ENCODE data around the gene LRBA. TPM values are rescaled to one million over a fixed set of nuclear protein-coding genes. Genes with fewer than 3 reads are reported as not detected.

Gene LRBA
- total and polyA plus RNA-seq, 2 of the 4 experiments (the other 2 are of a cell fraction): 10.2 to 51.6 TPM

DNA sequence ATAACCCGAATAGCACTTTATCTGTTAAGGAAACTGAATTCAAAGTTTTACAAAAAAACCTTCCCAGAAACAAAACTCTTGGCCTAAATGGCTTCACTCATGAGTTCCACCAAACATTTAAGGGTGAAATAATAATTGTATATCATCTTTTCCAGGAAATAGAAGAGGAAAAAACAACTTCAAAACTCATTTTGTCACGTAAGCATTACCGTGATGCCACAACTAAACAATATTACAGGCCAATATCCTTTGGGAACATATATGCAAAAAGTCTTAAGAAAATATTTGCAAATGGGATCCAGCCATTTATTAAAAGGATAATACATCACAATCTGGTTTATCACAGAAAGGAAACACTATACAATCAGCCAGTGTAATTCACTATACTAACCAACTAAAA is 563.2 kb downstream of the LRBA start:
- CTCF ChIA-PET: no interaction called here
- no TSS peak for BruUV-seq (replicated peaks)

More for the DNA sequence above, 563.2 kb downstream of the LRBA start:
- Histone ChIP-seq H3K14ac (replicated peaks; ENCODE audit: low read depth, low read length) (no peak overlapping the region), H2BK120ac (ENCODE audit: low read depth, low read length) (no peak overlapping the region), H3K27ac (ENCODE audit: insufficient read depth, low read length) (no peak overlapping the region), H4K20me1 (ENCODE audit: insufficient read depth, low read length) (no peaks in the 10 kb centered on the region), H2BK20ac (ENCODE audit: low read depth, low read length) (no peak overlapping the region), H3K9ac (ENCODE audit: low read depth, low read length) (no peak overlapping the region), H4K91ac (ENCODE audit: insufficient read depth, low read depth, low read length) (no peak overlapping the region), H2AK9ac (replicated peaks; ENCODE audit: low read depth, low read length, poor library complexity) (no peak overlapping the region), H2AFZ (replicated peaks; ENCODE audit: low read length, poor library complexity) (no peak overlapping the region), H3K4ac (ENCODE audit: low read depth, low read length) (no peak overlapping the region), H2BK5ac (ENCODE audit: low read depth, low read length, poor library complexity, severe bottlenecking) (no peak overlapping the region), H3K36me3 (ENCODE audit: control insufficient read depth, insufficient read depth, low read length) (no peaks in the 10 kb centered on the region), H3K79me1 (ENCODE audit: low read depth in 1 of 2, low read length in 2 of 2) (no peaks in the 10 kb centered on the region), H3K23ac (ENCODE audit: low read depth, low read length) (no peak overlapping the region), H3K9me3 (ENCODE audit: control insufficient read depth, insufficient read depth, low read length) (no peaks in the 10 kb centered on the region), H4K5ac (ENCODE audit: low read depth, low read length) (no peak overlapping the region), H3K4me1 (ENCODE audit: control insufficient read depth, insufficient read depth, low read length) (no peaks in the 10 kb centered on the region), H2BK15ac (ENCODE audit: low read depth, low read length) (no peak overlapping the region), H2AK5ac (ENCODE audit: low read depth, low read length) (no peak overlapping the region), H3K27me3 (ENCODE audit: control insufficient read depth, insufficient read depth, low read length) (no peaks in the 10 kb centered on the region), H3K9me1 (ENCODE audit: insufficient read depth, low read length) (no peaks in the 10 kb centered on the region), H3K18ac (ENCODE audit: low read depth, low read length) (no peak overlapping the region), H3K56ac (ENCODE audit: extremely low read depth, insufficient read depth, low read length) (no peak overlapping the region), H4K8ac (ENCODE audit: low read depth in 2 of 2, low read length in 2 of 2) (no peak overlapping the region), H3K4me3 (ENCODE audit: insufficient read depth, low read depth, low read length) (no peak overlapping the region), H3K4me2 (ENCODE audit: low read depth, low read length) (no peak overlapping the region)
- POLR2A ChIA-PET (ENCODE audit: unreplicated experiment): no interaction called here
- TF ChIP-seq RCOR1 (IDR thresholded peaks at IDR 0.05; ENCODE audit: insufficient replicate concordance, low read length) (no peak), MAFK (IDR thresholded peaks at IDR 0.05; ENCODE audit: low read depth, low read length) (peak; percentile 50)
- intact Hi-C loops (cut with micrococcal nuclease): no loop called here
- ATAC-seq (ENCODE audit: low read depth) (no peak), DNase-seq (no peak)
- in situ Hi-C loops (cut with MboI; ENCODE audit: low sequenced_read_pairs): no loop called here
- dilution Hi-C loops (cut with HindIII; ENCODE audit: low sequenced_read_pairs, unreplicated experiment): no loop called here
- no CpG with 5 or more reads among the region's 3 CpGs for WGBS, 2 experiments (ENCODE audit: extremely low coverage in 2 of 2, insufficient read length in 1 of 2)
